ENCODE measurements around the gene FN1. TPM values are rescaled to one million over a fixed set of nuclear protein-coding genes. Genes with fewer than 3 reads are reported as not detected.

The FN1 gene
- total RNA-seq, 6 donors from 2014 or later = 310 to 1,686 (median 1,133) TPM

DNA sequence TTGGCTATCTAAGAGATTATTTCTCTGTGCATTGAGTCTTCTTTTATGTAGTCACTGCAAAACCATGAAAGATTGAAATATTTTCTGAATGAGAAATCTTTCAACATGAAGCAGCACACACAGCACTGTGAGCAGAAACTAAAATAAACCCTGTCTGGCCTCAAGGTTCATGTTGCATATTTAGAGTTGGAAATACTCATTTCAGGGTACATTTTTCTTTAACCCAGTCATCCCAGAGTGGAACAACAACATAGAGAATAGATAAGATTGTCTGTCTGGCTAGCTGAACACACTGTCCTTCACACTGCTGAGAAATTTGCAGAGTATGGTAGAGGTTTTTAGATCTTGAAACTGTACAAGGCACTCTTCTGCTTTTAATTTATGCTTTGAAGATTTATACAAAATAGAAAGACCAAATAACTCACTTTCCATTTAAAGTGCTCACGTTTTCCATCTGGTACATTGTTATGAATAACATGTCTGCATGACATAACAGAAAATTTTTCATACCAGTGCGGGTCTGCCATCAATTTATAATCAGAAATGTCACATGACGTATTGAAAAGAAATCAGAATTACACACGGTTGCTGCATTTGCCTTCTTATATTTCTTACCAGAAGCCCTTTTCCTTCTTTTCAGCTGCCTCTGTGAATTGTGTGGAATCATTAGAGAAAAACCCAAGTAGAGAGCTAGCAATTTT, 25.0 kb upstream of the FN1 start:
- TF ChIP-seq EP300 (IDR thresholded peaks at IDR 0.05) (no peak), CTCF (IDR thresholded peaks at IDR 0.05) (no peak), POLR2A (IDR thresholded peaks at IDR 0.05) (no peak), POLR2AphosphoS5 (IDR thresholded peaks at IDR 0.05) (no peak)
- ATAC-seq (ENCODE audit: low FRiP score in 2 of 2) = peak in 1 of 2 donors; percentile 85
- no peaks in the 10 kb centered on the region for H3K9me3 ChIP-seq
- no peaks in the 10 kb centered on the region for H3K4me1 ChIP-seq
- no peak overlapping the region for H3K4me3 ChIP-seq
- H3K27me3 ChIP-seq = no peaks in the 10 kb centered on the region
- DNase-seq = no peak
- no peaks in the 10 kb centered on the region for H3K36me3 ChIP-seq
- 65 to 66% methylated on average over 4 of the region's 4 CpGs for WGBS, 2 donors
- peak overlapping the region in 1 of 4 donors; percentile 15 for H3K27ac ChIP-seq

DNA sequence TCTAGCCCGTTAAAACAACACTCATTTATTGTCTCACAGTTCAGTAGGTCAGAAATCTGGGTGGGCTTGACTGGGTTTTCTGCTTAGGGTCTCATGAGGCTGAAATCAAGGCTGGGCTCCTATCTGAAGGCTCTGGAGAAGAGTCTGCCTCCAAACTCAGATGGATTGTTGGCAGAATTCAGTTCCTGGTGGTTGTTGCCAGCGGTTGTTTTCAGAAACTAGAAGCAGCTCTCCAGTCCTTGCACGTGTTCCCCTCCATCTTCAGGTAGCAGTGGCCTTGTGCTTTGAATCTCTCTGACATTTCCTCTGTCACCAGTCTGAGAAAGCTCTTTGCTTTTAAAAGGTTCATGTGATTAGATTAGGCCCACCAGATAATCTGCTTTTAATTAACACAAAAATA, 20.1 kb upstream of the FN1 start:
- H3K27me3 ChIP-seq = no peaks in the 10 kb centered on the region
- ATAC-seq (ENCODE audit: low FRiP score in 2 of 2) (no peak), DNase-seq (no peak)
- no peaks in the 10 kb centered on the region for H3K9me3 ChIP-seq
- H3K4me3 ChIP-seq = no peak overlapping the region
- TF ChIP-seq CTCF (IDR thresholded peaks at IDR 0.05) (no peak), POLR2AphosphoS5 (IDR thresholded peaks at IDR 0.05) (no peak), POLR2A (IDR thresholded peaks at IDR 0.05) (no peak), EP300 (IDR thresholded peaks at IDR 0.05) (no peak)
- no peak overlapping the region for H3K27ac ChIP-seq
- WGBS, 2 donors = 66 to 71% methylated on average over 3 of the region's 3 CpGs
- H3K36me3 ChIP-seq = no peaks in the 10 kb centered on the region
- H3K4me1 ChIP-seq = no peaks in the 10 kb centered on the region

- 48 to 49% methylated on average over 5 of the region's 5 CpGs for WGBS, 2 donors
- ATAC-seq (ENCODE audit: low FRiP score in 2 of 2) (peak in 1 of 2 donors; percentile 73), DNase-seq (no peak)
- H3K27me3 ChIP-seq = no peaks in the 10 kb centered on the region
- no peak overlapping the region for H3K4me3 ChIP-seq
- H3K9me3 ChIP-seq = no peaks in the 10 kb centered on the region
- TF ChIP-seq CTCF (IDR thresholded peaks at IDR 0.05) (peak; percentile 48 to 84 (median 74)), POLR2A (IDR thresholded peaks at IDR 0.05) (no peak)
- H3K36me3 ChIP-seq = no peaks in the 10 kb centered on the region
- no peak overlapping the region for H3K27ac ChIP-seq
- H3K4me1 ChIP-seq = no peaks in the 10 kb centered on the region
These were observed 18.8 kb upstream of the FN1 start for GRCh38 chr2:215454519-215455246.

GRCh38 chr2:215452725-215453124, 16.9 kb upstream of the FN1 start:
- H3K4me3 ChIP-seq = no peak overlapping the region
- no peak overlapping the region for H3K27ac ChIP-seq
- TF ChIP-seq POLR2AphosphoS5 (IDR thresholded peaks at IDR 0.05) (no peak), CTCF (IDR thresholded peaks at IDR 0.05) (no peak), POLR2A (IDR thresholded peaks at IDR 0.05) (no peak), EP300 (IDR thresholded peaks at IDR 0.05) (no peak)
- no peaks in the 10 kb centered on the region for H3K27me3 ChIP-seq
- 91 to 95% methylated on average over 5 of the region's 5 CpGs for WGBS, 2 donors
- no peaks in the 10 kb centered on the region for H3K9me3 ChIP-seq
- H3K4me1 ChIP-seq = no peaks in the 10 kb centered on the region
- no peak for ATAC-seq (ENCODE audit: low FRiP score in 2 of 2)
- H3K36me3 ChIP-seq = no peaks in the 10 kb centered on the region
- no peak for DNase-seq
